CD4-positive, alpha-beta T cell treated with Interferon alpha-2 for 1 hour (primary cell): ENCODE measurements around the gene IFNG.
A peak's percentile ranks its signal among the peaks of the same experiment; 100 is the strongest.
"Not testable (repeated sequence)": the region's sequence is repeated elsewhere in the genome, so short reads cannot be mapped to it uniquely, and the experiment has no call there.

Experiments
- DNase-seq, 2 donors: peaks; one replicate each; pipeline ENCODE4 v3.0.0-alpha.2; 2020 to 2022

Gene IFNG

DNA sequence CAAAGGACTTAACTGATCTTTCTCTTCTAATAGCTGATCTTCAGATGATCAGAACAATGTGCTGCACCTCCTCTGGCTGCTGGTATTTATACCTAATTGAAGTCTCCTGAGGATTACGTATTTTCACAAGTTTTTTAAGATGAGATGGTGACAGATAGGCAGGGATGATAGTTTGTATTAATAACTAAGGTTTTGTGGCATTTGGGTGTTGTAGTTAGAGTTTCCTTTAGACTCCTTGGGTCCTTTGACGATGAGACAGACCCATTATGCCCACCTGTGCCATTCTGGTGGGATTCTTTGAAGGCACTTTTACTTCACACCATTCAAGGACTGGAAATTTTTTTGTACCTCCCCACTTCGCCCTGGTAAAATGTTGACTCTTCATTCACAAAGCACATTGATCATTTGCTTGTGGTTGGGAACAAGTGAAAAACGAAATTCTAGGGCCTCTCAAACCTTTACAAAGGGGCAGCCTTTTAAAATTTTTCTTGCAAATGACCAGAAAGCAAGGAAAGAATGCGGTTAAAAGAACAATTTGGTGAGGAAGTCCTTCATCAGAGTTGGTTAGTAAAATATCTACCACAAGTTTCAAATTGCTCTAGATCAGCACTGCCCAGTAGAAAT, at the start of gene IFNG:
IFNG (minus strand) TSS at position 60 of the 624 bp plus-strand sequence. CDS start 125 bp downstream, outside the sequence.
- DNase-seq, result peak; percentile 32 to 81

DNA sequence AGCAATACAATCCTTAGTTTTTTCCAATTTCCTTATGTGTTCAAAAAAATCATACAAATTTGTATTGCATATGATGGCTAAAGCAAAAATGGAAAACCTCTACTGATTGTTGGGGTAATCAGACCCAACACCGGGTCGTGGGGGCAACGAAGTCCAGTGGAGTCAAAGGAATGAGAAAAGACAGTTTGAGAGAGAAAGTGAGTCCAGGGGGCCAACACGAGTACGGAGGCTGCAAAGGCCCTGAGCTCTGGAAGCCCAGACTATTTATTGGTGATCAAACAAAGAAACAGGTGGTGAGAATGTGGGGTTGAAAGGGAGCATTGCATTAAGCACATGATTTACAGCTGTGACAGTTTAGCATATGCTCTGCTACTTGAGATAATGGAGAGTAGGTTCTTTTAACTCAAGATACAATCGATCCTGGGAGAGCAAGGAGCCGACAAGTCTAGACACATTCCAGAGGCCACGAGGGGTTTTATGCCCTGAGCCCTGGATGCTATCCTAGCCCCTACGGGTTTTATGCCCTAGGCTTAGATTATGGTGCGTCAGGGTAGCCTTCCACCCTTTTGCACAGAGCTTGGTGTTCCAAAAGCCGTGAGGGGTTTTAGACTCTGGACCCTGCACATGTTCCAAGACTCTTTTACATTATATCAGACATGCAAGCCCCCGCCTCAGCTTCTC, 49.6 kb upstream of the IFNG start:
- not testable (repeated sequence) for DNase-seq

DNA sequence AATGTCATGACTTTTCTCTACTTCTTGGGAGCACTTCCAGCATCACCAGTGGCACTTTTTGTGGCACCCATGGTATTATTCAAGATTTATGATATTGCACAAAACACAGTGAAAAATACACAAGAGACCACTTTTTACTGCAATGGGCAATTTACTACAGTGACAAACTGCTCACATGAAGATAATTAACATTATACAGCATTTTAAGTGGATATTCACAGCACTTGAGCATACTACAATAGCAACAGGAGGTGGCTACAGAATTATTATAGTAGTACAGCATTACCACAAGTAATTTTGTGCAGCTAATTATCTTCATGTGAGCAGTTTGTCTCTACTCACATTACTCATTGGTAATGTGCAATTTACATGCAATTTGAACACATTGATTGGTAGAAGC, 47.7 kb upstream of the IFNG start:
- no peak for DNase-seq

DNA sequence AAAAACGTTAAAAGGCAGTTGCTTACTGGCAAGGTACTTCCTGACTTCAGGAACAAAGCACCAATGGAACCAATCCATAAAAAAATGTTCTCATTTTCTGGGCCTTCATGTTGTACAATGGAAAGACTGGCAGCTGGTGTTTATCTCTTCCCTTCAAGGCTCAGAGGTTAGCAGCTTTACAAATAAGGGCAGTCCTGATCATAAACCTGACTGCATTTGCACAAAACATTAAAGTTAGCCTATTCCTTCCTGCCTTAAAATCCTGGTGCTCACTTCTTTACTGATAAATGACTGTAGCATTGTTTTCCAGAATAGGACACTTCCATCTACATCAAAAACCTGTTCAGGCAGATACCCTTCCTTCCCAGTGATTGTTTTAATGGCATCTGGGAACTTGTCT, 46.9 kb upstream of the IFNG start:
- no peak for DNase-seq

DNA sequence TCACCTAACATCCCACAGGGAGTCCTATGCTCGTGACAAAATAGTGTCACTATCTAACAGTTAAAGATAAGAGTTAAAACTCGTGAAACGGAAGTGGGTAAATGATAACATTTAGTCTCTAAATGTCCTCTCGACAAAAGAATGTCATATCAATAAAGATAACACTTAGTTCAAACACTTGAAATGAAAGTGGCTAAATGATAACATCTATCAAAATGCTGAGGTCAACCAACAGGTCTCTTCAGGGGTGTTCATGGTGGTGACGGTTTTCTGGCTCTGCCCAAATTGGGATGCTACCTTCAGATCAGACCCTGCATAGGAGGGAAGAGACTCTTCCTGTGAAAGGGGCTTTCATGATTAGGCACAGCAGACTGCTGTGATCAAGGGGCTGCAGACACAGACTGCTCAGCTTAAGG, 43.9 kb upstream of the IFNG start:
- DNase-seq, result peak in 1 of 2 donors; percentile 45

DNA sequence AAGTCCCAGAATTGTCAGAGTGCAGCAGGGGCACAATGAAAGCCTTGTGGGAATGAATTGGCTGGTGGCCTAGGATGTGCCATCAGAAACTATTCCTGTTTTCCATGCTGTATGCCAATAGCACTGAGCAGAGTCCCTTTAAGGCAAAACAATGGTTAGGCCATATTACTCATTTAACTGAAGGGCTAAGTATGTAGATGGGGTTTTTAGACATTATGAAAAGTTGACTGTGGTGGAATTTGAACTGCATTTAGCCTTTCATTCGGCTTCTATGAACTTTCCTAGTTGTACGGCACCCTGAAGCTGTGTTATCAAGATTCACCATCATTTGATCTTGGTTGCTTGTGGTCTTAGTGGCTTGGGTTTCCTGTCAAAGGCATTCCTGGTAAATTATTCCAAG, 41.3 kb upstream of the IFNG start:
- DNase-seq, result no peak

DNA sequence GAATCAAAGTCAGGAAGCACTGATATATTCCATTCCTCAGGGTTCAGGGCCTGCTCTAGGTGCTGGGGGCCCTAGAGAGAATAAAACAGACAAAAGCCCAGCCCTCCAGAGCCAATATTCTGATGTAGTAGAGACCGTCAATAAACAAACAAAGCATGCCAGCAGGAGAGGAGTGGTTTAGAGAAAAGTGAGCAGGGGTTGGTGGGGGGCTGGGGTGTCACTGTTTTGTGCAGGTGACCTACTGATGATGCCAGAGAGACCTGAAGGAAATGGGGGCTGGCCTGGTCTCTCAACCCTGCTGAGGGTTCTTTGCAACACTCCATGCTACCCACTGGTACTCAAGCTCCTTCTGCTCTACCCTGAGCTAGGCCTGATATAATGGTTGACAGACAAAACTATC, 39.6 kb upstream of the IFNG start:
- DNase-seq, result no peak

DNA sequence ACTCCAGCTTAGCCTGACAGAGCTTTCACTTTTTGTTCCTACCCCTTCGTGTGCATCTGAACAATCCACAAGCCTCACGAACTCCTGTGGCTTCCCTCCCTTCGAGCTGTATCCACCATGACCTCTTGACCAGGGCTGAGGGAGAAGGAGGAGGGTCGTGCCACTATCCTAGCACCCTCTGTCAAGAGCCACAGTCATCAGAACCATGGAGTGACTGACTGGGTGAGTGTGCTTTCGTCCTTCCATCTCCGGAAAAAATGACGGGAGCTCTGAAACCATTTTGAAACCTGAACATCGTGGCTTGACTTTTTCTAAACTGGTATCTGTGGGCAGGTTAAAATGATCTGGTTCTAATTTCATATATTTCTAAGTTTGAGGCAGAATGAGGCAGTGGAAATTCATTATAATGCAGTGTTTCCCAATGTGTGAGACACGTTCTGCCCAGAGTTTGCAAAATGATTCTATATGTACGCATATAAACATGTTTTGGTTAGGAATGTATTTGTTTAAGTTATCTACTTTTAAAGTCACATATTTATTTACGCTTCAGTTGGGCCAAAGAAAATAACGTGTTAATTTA, 39.1 kb upstream of the IFNG start:
- DNase-seq, result peak in 1 of 2 donors; percentile 12

DNA sequence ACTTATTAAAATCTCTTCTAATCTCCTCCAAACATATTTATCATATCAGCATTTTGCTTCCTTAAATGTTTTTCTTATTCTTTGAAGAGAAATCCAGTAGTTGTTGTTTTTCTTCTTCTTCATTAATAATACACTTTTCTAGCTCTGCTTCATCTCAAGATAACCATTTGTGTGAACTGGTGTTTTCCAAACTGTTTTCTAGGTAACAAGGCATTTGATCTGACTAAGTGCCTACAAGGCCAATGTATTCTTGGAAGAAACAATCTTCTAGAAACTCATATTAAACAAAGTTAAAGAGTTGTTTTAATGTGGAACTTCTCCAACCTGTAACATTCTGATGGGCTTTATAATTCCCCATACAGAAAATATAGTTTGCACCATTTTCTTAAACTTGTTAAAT, 30.8 kb upstream of the IFNG start:
- DNase-seq, result no peak

DNA sequence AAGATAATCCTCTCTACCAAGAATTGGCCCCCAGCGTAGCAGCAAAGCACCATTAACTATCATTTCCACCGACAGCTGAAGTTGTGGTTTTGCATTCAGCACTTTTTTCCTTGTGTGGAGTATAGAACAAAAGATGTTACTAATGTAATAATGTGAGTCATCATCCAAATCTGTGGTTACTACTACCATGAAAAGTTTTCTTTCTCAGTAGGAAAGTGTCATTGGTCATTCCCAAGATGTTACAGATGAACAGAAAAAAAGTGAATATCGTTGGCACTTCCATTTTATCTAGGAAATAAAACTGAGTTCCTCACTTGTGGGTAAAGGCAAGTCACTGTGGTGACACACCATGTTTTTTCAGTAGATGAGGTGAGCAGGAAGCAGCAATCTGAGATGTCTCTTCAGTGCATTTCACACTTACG, 30.3 kb upstream of the IFNG start:
- peak; percentile 23 to 63 for DNase-seq

DNA sequence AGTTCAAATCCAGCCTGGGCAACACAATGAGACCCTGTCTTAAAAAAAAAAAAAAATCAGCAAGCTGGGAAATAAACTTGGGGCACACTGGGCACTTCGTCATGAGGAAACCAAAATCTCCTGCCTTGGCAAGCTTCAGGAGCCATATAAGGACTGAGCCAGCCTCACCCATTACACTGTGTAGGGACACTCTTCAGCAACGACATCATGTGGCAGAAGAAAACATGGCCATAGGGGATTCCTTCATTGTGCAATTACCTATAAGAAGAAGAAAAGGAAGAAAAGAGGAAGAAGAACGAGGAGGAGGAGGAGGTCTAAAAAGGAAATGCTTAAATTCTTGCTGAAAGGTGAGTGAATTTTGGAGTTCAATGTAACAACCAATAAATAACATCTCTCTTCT, 26.1 kb upstream of the IFNG start:
- DNase-seq, result no peak

DNA sequence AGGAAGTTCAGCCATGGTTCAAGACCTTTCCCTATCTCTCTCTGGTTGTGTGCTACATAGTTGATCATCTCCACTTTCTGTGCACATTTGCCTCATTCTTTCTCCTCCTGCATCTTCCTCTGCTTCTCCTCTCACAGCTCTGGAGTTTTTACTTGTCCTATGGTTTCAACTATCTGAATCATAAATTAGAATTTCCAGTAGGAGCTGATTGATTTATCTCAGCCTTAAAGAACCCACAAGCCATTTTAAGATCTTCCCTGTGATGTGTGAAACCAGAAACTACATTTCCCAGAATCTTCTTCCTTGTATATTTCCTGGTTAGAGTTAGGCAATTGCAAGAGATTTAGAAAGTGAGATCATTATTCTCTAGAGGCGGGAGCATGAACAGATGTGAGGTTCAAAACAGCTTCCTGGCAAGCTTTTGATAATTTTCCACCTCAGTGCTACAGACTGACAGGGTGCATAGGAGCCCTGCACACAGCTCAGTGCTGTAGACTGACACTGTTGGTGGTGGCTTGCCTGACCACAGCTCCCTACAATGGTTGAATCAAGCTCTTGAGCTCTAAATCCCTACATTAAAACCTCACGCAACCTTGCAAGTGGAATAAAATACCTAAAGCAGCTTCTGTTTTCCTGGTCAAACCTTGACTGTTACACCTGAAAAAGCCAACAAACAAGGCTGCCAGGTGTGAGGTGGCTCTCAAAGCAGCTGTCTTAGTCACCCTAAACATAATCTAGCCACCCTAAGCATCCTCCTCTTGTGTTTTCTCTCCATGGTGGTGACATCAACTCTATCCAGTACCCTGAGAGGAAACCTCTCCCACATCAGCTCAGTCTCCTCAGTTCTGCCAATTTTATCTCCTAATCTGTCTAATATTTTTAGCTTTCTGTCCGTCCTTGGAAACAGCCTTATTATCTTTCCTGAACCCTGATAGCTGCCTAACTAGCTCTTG, 21.5 kb upstream of the IFNG start:
- DNase-seq, result peak; percentile 46 to 74

DNA sequence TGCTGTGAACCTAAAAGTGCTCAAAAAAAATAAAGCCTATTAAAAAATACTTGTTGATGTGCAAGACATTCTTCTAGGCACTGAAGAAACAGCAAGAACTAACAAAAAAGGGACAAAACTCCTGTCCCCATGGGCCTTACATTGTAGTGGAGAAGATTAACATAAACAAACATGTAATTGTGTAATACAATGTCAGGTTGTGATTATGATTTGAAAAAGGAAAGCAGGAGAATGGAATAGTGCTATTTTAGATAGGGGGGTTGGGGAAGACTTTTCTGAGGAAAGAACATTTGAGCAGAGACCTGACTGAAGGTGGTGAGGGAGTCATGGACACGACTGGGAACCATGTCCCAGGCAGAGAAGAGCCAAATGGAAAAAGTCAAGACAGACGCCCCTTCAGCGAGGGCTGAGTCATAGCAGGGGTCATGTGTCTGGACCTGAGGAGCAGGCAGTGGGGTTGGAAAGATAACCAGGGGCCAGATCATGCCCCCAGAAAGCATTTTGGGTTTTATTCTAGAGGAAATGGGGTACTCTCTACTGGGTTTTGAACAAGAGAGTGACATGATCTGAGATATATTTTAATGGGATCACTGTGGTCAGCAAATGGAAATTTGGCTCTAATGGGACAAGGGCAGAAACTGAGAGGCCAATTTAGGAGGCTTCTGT, 19.4 kb upstream of the IFNG start:
- no peak for DNase-seq

DNA sequence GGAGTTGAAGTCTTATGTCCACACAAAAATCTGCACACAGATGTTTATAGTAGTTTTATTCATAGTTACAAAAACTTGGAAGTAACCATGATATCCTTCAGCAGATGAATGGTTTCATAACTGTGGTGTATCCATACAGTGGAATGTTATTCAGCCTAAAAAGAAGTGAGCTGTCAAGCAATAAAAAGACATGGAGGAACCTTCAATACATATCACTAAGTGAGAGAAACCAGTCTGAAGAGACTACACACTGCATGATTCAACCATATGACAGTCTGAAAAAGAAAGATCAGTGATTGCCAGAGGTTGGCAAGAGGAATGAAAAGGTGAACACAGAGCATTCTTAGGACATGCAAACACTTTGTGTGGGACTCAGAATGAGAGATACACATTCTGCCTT, 18.6 kb upstream of the IFNG start:
- DNase-seq, result no peak

DNA sequence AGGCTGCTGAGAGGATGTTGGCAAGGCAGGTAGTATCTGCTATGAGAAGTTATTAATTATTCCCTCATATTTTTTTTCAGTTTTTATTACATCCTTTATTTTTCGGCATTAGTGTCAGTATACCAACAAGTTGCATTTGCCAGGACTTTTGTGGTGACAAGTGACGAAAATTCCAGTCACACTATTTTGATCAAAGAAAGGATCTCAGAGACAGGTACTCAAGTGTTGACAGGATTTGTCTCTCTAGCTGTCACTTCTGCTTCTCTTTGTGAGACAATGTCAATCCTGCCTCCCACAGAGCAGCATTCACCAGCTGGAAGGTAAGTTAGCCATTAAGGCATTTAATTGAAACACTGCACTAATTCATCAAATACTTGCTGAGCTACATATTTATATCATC, 18.0 kb upstream of the IFNG start:
- no peak for DNase-seq

DNA sequence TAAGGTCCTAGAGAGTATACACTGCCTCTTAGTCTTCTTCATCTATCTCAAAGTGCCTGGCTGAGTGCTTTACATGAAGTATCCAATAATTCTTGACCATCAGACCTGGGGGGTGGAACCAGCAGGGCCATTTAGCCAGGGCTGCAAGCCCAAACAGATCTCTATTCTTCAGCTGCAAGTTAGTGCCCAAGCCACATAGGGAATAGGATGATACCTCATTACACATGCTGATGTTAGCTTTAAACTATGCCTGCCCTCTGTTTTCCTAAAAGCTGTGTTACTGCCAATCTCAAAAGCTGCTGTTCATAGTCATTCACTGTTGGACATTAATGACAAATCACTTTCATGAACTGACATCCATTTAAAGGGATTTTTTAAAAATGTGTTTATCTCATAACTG, 16.7 kb upstream of the IFNG start:
- no peak for DNase-seq

DNA sequence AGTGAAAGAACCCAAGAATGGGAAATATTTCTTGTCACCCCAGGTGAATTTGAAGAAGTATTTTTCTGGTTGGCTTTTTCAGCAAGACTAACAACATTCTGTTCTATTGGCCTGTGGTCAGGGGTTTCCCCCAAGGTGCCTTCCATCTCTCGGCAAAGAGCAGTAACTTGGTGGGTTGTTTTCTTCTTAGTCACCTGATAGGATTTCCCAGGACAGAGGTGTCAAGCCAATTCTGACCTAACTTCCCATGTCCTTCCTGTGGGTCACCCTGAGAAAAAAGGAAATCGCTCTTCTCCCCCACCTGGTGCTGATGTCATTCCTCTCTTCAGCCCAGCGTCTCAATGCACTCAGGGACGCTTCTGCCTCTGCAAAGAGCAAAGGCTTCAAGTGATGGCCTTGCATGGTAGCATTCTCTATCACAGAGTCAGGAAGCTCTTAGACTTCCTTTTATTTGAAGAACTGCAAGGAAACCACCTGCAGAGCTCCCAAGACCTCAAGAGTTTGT, 16.1 kb upstream of the IFNG start:
- peak; percentile 72 to 88 for DNase-seq

DNA sequence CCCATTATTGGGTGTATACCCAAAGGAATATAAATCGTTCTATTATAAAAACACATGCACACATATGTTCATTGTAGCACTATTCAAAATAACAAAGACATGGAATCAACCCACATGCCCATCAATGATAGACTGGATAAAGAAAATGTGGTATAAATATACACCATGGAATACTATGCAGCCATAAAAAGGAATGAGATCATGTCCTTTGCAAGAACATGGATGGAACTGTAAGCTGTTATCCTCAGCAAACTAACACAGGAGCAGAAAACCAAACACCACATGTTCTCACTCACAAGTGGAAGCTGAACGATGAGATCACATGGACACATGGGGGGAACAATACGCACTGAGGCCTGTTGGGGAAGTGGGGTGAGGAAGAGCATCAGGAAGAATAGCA, 15.2 kb upstream of the IFNG start:
- not testable (repeated sequence) for DNase-seq

DNA sequence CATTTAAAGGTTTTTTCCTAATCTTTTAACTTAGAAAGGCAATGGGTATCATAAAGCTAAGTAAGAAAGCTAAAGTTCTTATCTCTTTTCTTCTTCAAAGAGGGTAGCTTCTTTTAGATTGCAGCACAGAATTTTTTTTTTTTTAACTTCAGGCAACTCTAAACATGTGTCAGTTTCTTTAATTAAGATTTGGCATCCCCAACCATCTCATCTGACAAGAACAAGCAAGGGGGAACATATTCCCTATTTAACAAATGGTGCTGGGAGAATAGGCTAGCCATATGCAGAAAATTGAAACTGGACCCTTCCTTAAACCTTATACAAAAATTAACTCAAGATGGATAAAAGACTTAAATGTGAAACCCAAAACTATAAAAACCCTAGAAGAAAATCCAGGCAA, 14.3 kb upstream of the IFNG start:
- no peak for DNase-seq

DNA sequence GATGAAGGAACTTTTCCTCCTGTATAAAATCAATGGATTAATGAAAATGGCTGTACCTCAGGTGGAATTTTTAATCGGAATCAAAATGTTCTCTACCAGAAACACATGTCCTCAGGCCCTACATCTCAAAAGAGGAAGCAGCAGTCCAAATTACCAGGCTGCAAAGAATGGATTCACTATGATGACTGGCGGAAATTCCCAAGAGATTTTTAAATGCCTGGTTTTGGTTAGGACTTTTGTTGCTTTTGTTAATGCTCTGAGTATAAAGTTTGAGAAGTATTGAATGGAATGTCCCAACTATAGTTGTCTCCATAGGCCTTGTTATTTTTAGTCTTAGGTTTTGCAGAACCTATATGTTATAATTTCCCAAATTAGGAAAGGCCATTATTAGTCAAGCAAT, 11.2 kb upstream of the IFNG start:
- DNase-seq, result no peak

DNA sequence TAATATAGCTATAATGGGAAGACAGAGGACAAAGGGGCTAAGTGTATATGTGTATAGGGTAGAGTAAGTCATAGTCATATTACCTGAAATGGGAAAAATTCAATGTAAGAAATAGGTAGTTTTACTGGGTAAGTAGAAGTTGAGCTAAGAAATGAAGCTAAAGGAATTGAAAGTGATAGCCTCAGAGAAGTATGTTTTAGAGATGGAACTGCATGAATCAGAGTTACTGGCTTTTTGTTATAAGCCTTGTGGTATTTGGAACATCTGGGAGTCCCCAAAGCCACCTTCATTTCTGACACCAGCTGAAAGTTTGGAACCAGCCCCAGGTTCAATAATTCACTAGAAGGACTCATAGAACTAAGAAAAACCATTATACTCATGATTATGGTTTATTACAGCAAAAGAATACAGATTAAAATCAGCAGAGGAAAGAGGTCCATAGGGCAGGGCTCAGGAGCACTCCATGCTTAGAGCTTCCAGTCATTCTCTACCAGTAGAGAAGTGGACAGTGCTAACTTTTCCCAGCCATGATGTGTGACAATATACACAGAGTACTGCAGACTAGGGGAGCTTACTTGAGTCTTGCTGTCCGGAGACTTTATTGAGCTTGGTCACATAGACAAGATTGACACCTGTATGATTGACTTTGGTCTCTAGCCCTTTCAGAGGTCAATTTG, 9.8 kb upstream of the IFNG start:
- DNase-seq, result no peak

DNA sequence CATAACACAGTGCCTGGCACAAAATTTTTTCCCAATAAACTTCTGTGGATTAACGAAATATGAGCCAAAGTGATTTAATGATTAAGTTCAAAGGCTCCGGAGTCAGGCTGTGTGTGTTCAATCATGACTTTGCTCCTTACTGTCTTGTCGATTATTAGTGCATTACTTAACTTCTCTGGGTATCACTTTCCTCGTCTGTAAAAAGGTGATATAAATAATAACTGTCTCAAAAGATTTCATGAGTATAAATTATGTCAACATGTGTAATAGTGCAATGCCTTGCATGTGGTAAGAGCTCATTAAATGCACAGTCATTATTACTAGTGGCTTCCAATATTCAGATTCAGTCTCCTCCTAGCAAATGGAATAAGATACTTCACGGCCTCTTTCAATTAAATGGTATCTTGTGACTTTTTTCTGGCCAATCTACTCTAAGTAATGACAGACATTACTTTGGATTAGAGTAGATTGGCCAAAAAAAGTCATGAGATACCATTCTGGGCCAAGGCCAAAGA, 6.8 kb upstream of the IFNG start:
- DNase-seq, result no peak
